Measurements from ENCODE around the gene STARD9.
A peak's percentile ranks its signal among the peaks of the same experiment; 100 is the strongest.
"Not testable (repeated sequence)": the region's sequence is repeated elsewhere in the genome, so short reads cannot be mapped to it uniquely, and the experiment has no call there.

Gene STARD9

DNA sequence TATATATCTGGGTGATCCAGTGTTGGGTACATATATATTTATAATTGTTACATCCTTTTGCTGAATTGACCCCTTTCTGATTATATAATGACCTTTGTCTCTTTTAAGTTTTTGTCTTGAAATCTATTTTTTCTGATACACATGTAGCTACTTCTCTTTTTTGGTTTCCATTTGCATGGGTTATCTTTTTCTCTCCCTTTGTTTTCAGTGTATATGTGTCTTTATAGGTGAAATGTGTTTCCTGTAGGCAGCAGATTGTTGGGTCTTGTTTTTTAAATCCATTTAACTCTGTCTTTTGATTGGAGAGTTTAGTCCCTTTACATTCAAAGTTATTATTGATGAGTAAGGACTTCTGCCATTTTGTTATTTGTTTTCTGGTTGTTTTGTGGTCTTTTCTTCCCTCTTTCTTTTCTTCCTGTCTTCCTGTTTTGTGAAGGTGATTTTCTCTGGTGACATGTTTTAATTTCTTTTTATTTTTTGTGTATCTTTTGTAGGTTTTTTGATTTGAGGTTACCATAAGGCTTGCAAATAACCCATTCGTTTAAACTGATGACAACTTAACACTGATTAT lies 56.8 kb downstream of the STARD9 start:
- DNase-seq, result no peak

GRCh38 chr15:42640109-42640508 lies 64.7 kb downstream of the STARD9 start:
- DNase-seq, result no peak

GRCh38 chr15:42650208-42651066 lies 75.0 kb downstream of the STARD9 start:
- peak; percentile 69 for DNase-seq

DNA sequence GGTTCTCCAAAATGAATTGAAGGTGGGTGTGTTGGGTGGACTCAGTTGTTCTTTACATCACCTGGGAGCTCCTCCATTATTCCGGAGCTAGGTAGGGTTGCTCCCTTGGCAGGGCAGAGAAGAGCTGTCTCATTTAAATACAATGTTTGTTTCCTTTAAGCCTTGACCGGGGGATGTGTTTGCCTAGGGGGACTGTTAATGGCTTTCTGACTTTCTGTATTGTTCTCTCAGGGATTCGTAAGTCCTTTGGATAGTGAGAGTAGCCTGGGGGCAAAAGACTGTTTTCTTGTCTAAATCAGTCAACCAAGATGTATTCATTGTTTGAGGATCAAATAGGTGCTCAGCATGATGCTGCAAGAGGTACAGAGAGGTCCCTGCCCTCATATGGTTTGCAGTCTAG lies 90.4 kb downstream of the STARD9 start:
- DNase-seq, result no peak

- DNase-seq, result no peak
These were observed 92.4 kb downstream of the STARD9 start for GRCh38 chr15:42667855-42668254.

GRCh38 chr15:42670451-42670850 lies 95.0 kb downstream of the STARD9 start:
- DNase-seq, result no peak

DNA sequence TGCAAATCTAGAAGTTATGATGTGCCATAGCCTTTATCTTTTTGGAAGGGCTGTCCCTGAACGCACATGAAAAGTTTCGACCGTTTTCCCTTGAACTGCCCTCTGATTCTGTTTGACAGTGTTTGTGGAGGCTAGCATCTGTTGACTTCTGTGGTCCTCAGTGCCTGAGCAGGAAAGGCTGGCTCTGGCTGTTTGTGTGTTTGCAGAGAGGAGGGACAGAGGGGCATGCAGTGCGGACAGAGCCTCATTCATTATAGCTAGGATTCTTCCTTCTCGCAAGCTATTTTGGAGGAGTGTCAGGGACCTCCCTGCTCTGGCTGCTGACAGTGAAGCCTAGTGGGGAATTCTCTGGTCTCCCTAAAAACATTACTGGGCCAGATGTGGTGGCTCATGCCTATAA lies 97.0 kb downstream of the STARD9 start:
- DNase-seq, result no peak

DNA sequence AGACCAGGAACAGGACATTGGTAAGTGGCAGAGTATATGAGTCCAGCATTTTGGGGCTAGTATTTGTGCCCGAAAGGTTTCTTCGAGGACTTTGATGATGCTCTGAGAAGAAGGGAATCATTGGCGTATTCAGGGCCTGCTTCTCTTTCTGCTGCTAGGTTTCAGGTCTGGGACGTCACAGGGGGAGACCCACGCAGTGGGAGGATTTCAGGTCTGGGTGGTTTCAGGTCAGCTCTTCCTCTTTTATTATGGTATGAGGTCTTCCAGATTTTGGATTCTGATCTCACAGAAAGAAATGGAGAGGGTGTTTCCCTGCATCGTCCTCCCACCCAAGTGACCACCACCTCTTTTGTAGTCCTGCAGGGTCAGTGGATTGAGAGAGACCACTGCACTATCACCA lies 99.1 kb downstream of the STARD9 start:
- no peak for DNase-seq

- no peak for DNase-seq
These were observed 99.6 kb downstream of the STARD9 start for GRCh38 chr15:42675021-42675420.

DNA sequence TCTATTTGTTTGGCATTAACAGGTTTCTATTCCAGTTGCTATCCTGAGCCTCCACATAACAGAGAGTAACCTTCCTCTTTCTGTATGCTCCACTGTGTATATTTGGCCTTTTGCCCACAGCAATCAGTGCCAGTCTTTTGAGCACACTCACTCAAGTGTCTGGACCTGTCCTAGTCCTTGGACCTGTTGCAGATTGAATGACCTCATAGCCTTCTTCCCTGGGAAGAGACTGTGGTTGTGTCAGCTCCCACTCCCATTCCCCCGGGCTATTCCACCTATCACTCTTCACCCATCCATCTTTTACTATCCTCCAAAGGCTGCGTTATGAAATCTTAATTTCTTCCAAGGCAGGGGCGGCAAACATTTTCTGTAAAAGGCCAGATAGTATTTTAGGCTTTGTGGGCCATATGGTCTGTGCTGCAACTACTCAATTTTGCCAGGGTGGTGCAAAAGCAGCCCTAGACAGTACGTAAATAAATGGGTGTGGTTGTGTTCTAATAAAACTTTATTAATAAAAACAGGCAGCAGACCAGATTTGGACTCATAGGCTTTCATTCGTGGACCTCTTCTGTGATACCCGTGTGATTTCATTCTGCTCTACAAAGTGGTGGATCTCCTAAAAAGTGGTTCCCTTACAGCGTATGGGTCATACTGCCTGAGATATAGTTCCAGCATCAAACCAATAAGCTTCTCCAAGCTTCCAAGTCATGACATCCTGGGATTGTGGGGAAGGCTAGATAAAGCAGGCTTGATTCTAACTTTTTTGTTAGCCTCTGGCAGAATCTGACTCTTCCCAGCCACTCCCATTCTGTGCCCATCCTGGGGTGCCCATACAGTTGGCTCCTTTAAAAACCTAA lies 104.1 kb downstream of the STARD9 start:
- no peak for DNase-seq

DNA sequence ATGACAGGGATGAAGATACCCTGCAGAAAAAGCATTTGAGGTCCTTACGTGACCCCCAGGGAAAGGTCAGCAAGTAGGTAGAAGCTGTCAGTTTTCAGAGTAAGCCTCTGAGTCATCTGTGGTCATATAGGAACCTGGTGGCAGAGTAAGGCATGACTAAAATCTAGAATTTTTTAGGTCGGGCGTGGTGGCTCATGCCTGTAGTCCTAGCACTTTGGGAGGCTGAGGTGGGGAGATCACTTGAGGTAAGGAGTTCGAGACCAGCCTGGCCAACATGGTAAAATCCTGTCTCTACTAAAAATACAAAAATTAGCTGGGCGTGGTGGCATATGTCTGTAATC lies 104.7 kb downstream of the STARD9 start:
- DNase-seq, result not testable (repeated sequence)

- DNase-seq, result no peak
These were observed 105.7 kb downstream of the STARD9 start for GRCh38 chr15:42681119-42681518.

DNA sequence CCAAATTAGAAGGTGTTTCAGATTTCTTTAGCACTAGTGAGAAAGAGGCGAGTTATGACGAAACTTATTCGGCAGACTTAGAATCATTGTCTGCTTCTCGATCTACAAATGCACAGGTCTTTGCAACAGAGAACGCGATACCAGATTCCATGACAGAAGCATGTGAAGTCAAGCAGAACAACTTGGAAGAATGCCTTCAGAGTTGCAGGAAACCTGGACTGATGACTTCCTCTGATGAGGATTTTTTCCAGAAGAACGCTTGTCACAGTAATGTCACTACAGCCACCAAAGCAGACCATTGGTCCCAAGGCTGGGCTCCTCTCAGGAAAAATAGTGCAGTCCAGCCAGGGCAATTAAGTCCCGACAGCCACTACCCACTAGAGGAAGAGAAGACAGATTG lies 110.9 kb downstream of the STARD9 start:
- DNase-seq, result no peak

DNA sequence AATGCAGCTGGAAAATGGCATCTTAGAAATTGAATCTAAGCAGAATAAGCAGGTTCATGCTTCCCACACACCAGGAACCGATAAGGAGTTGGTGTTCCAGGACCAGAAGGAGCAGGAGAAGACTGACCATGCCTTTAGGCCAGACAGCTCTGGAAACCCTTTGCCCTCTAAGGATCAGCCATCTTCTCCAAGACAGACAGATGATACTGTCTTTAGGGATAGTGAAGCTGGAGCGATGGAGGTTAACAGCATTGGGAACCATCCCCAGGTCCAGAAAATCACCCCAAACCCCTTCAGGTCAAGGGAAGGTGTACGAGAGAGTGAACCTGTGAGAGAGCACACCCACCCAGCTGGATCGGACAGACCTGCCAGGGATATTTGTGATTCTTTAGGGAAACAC lies 112.3 kb downstream of the STARD9 start:
- no peak for DNase-seq

DNA sequence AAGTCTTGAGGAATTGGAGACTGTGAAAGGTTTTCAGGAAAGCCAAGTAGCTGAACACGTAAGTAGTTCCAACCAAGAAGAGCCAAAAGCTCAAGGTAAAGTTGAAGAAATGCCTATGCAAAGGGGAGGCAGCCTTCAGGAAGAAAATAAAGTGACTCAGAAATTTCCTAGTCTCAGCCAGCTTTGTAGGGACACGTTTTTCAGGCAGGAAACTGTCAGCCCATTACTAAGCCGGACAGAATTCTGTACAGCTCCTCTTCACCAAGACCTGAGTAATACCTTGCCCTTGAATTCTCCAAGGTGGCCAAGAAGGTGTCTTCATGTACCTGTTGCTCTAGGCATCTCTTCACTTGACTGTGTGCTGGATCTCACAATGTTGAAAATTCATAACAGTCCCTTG lies 112.9 kb downstream of the STARD9 start:
- no peak for DNase-seq

GRCh38 chr15:42691308-42691707 lies 115.9 kb downstream of the STARD9 start:
- no peak for DNase-seq

GRCh38 chr15:42691770-42692169 lies 116.4 kb downstream of the STARD9 start:
- no peak for DNase-seq

DNA sequence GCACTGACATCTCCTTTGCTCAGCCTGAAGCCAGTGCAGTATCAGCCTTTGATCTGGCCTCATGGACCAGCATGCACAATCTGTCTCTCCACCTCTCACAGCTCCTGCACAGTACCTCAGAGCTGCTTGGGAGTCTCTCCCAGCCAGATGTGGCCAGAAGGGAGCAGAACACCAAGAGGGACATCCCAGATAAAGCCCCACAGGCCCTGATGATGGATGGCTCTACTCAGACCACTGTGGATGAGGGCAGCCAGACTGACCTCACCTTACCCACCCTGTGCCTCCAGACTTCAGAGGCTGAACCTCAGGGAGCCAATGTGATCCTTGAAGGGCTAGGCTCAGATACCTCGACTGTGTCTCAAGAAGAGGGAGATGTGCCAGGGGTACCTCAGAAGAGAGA lies 117.1 kb downstream of the STARD9 start:
- DNase-seq, result no peak

DNA sequence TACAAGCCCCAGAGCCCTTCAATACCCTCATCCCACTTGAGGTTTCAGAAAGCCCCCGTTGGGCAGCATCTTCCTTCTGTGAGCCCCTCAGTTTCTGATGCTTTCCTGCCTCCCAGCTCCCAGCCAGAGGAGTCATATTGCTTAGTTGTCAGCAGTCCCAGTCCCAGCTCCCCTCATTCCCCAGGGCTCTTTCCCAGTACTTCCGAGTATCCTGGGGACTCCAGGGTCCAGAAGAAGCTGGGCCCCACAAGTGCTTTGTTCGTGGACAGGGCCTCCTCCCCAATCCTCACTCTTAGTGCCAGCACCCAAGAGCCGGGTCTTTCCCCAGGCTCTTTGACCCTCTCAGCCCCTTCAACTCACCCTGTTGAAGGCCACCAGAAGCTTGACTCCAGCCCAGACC lies 117.6 kb downstream of the STARD9 start:
- DNase-seq, result no peak

DNA sequence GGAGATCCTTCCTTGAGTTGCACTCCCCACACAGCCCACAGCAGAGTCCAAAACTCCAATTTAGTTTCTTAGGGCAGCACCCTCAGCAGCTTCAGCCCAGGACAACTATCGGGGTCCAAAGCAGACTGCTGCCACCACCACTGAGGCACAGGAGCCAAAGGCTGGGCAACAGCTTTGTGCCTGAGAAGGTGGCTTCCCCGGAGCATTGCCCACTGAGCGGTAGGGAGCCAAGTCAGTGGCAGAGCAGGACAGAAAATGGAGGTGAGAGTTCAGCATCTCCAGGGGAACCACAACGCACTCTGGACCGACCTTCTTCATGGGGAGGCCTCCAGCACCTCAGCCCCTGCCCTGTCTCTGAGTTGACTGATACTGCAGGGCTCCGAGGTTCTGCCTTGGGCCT lies 118.1 kb downstream of the STARD9 start:
- no peak for DNase-seq

GRCh38 chr15:42693942-42694341 lies 118.5 kb downstream of the STARD9 start:
- DNase-seq, result no peak

- DNase-seq, result no peak
These were observed 119.0 kb downstream of the STARD9 start for GRCh38 chr15:42694398-42694797.

DNA sequence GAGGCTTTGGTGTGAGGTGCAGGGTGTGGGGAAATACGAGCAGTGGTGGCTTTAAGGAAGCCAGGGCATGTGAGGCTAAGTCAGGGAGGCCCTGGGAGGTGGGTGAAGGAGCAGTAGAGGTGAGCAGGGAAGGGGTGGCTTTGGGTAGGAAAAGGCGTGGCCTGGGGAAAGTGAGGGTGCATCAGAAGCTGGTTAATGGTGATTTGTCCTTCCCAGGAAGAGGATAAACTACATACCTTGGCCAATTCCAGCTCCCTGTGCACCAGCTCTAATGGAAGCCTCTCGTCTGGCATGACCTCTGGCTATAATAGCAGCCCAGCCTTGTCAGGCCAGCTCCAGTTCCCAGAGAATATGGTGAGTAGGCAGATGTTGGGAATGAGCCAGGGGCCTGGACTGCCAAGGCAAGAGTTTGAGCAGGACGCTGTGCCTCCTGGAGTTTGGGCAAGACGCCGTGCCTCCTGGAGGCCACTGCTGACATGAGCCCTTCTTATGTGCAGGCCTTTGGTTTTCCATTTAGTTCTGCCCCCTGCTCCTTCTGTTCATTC lies 120.2 kb downstream of the STARD9 start:
- no peak for DNase-seq

GRCh38 chr15:42696626-42697025 lies 121.2 kb downstream of the STARD9 start:
- no peak for DNase-seq

All from inflammatory macrophage treated with lipopolysaccharide for 4 hours (primary cell).